GM12873 (cell line): ENCODE results near the gene FAM83F.

Experiments used
- CTCF ChIP-seq: IDR thresholded peaks from 2 replicates; pipeline ENCODE4 v1.5.1; 2012; ENCODE audit warnings: low read depth, mild to moderate bottlenecking, moderate library complexity, low read length, control low read depth; ENCODE audit not compliant: insufficient read depth; ENCODE audit errors: missing control alignments

FAM83F gene

GRCh38 chr22:39953101-39953500 lies 41.7 kb upstream of the FAM83F start:
- TF ChIP-seq CTCF, result no peak

GRCh38 chr22:39954584-39955055 lies 40.1 kb upstream of the FAM83F start:
- no peak for TF ChIP-seq CTCF

DNA sequence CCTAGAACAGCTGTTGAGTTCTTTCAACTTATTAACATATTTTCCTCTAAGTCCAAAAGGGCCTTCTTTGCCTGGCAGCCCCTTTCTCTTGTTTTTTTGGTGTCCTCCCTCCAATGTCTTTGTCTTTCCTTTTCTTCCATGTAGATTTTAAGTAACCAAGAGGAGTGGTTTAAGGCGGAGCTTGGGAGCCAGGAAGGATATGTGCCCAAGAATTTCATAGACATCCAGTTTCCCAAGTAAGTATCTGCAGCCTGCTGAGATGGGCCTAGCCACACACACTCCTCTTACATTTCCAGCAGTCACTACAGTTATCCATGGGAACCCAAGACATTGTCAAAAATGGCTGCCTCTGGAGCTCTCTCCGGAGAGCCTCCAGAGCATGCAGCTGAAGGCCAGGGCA lies 39.1 kb upstream of the FAM83F start:
- no peak for TF ChIP-seq CTCF

DNA sequence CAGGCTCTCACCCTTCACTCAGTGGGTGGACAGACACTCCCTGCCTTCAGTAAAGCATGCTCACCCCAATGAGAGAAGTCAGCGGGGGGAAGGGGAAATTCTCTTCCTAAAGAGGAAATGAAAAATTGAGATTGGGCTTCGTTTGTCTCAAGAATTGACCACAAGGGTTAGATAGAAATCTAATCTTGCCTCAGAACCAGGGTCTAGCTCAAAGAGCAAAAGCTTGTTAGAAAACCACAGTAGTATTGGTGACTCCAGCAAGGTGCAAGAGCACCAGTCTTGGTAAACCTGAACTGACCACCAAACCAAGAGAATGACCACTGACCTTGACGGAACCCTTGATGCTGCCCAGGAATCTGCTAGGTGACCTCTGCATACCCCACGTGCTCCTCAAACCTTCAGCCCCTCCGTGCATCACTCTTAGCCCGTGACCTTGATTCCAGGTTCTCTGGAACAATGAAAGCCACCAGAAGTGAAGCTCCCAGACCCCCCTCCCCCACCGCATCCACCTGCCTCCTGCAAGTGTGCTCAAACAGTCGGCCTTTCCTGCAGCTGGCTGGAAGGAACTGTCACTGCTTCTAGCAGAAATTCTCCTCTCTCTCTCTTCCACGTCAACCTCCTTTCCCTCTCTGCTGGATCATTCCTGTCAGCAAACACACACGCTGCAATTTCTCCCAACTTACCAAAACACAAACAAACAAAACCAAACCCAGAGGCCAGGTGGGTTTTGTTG lies 37.7 kb upstream of the FAM83F start:
- no peak for TF ChIP-seq CTCF

DNA sequence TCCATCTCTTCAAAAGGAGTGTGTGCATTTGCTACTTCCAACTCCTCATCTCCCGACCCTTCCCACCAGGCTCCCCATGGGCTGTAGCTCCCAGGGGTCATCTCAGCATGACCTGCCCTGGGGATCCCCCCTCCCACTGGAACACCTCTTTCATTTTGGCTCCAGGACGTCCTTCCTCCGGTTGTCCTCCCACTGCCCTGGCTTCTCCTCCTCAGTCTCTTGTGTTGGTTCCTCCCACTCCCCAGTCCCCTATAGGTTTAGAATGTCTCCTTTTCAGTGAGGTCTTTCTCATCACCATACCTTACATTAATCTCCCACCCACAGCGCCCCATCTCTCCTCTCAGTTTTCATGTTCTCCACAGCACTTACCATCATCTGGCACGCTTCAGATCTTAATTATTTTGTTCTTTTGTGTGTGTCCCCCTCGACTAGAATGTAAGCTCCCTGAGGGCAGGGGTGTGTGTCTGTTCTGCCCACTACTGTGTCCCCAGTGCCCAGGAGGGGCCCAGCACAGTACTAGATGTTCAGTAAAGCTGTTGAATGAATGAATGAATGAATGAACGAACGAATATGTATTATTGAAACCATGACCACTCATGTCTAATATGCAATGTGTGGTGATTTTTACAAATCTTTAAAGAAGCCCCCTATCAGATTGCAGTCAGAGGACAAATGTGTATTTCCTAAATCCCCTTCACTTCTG lies 36.6 kb upstream of the FAM83F start:
- no peak for TF ChIP-seq CTCF

DNA sequence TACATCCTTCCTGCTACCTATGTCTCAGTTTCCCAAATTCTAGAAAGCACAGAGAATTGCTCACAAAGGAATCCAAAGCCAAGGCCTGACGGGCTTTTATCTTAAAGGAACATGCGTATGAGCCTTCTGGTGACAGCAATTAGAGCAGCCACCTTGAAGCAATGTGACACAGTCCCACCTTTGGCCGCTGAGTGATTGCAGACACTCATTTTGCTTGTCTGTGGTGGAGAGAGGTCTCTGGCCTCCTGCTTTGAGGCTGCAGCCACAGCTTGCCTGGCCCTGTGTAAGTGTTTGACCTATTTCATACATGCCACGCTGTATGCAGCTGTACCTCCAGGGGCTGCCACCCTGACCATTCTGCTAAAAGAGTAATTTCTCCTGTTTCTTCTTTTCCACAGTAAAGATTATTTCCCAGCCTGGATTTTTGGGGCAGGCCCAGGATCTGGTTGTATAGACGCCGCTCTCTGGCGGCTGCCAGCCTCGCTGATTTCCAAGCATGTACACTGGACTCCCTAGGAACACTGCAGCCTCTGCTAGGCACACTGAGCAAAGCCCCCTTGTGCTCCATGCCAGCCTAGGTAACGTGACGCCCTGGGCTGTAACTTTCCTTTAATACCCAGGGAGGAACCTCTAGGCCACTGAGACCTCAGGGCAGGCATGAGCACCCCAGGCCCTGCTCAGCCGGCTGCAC lies 35.7 kb upstream of the FAM83F start:
- no peak for TF ChIP-seq CTCF

GRCh38 chr22:39959640-39960447 lies 34.9 kb upstream of the FAM83F start, which contains the start of gene TMA7B:
Gene TMA7B (plus strand): TSS chr22:39960397. CDS start chr22:39964375, 3,978 bp downstream.
- TF ChIP-seq CTCF, result peak; percentile 26
